Fibroblast of lung (primary cell): Measurements from ENCODE around the gene PCDH1.

Source experiments
- EZH2 ChIP-seq: IDR thresholded peaks from 2 replicates; pipeline ENCODE4 v1.5.1; 2012; ENCODE audit warnings: low read length, control low read depth, mild to moderate bottlenecking; ENCODE audit errors: missing control alignments
- TF ChIP-seq, protein P1 (sequence below), 2 donors: IDR thresholded peaks in 1 of 2; conservative IDR thresholded peaks in 1 of 2; 1 replicate in 1 of 2; 2 replicates in 1 of 2; pipeline ENCODE4 v1.5.1; 2011 to 2012; ENCODE audit warnings: low read length in 2 of 2, control low read depth in 1 of 2, inconsistent platforms in 1 of 2, low read depth in 1 of 2, mild to moderate bottlenecking in 1 of 2

DNA sequence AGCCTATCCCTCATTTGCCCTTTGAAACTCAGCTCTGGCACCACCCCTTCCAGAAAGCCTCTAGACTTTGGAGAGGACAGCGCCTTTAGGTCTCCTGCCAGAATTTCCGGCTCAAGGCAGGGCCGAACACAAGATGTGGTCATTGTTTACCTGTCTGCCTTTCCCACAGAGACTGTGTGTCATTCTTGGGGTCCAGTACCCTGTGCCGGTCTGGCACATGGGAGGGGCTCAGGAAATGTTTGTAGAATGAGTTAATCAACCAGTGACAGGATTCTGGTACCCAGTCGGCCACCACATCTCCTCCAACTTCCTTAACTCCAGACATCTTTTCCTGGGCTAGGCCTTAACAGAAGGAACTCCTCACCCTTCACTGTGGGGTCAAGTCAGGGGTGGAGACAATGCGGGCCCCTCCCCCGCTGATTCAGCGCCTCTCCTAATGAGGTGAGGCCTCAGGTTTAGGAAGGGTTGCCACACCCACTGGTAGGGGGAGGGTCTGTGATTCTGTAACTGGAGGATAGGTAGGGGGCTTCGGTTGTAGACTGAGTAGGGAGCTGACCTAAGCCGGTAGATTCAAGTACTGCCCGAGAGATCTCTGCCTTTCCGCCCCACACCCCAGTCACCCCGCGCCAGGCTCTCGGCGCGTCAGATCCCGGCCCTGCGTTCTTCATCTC lies 29.3 kb downstream of the PCDH1 start:
- TF ChIP-seq EZH2: no peak
- TF ChIP-seq, protein P1, sequence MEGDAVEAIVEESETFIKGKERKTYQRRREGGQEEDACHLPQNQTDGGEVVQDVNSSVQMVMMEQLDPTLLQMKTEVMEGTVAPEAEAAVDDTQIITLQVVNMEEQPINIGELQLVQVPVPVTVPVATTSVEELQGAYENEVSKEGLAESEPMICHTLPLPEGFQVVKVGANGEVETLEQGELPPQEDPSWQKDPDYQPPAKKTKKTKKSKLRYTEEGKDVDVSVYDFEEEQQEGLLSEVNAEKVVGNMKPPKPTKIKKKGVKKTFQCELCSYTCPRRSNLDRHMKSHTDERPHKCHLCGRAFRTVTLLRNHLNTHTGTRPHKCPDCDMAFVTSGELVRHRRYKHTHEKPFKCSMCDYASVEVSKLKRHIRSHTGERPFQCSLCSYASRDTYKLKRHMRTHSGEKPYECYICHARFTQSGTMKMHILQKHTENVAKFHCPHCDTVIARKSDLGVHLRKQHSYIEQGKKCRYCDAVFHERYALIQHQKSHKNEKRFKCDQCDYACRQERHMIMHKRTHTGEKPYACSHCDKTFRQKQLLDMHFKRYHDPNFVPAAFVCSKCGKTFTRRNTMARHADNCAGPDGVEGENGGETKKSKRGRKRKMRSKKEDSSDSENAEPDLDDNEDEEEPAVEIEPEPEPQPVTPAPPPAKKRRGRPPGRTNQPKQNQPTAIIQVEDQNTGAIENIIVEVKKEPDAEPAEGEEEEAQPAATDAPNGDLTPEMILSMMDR (conservative IDR thresholded peaks at IDR 0.05 in 1 of 2, IDR thresholded peaks at IDR 0.05 in 1 of 2; ENCODE audit: low read depth in 1 of 2, low read length in 2 of 2): no peak
